ENCODE measurements around the gene SLC24A5. TPM values are rescaled to one million over a fixed set of nuclear protein-coding genes. Genes with fewer than 3 reads are reported as not detected.

SLC24A5 gene
- total RNA-seq, 1 experiment from 2014 or later: not detected

GRCh38 chr15:48132874-48133273, 12.1 kb downstream of the SLC24A5 start:
- no peak overlapping the region for H2BK120ac ChIP-seq (ENCODE audit: low read depth, low read length, poor library complexity, severe bottlenecking)
- H3K4me1 ChIP-seq (ENCODE audit: insufficient read depth, low read length): no peaks in the 10 kb centered on the region; the same call in 1 of the 2 replicates
- no peak overlapping the region for H3T11ph ChIP-seq (ENCODE audit: low read length)
- no peak overlapping the region for H4K91ac ChIP-seq (ENCODE audit: insufficient read length, low read depth, low read length)
- no peaks in the 10 kb centered on the region for H3K9me3 ChIP-seq (ENCODE audit: control insufficient read depth, low read depth, low read length)
- H2AK5ac ChIP-seq (ENCODE audit: insufficient read length, low read length): no peak overlapping the region
- no peak overlapping the region; a peak in 1 of 7 replicates for H3K27ac Mint-ChIP-seq
- WGBS (ENCODE audit: extremely low coverage, insufficient read length, low lambda C conversion rate): no CpG with 5 or more reads among the region's 6 CpGs
- H4K8ac ChIP-seq (replicated peaks; ENCODE audit: insufficient read length, low read depth, low read length): no peak overlapping the region
- no peaks in the 10 kb centered on the region for H3K23me2 ChIP-seq (ENCODE audit: insufficient read length, low read depth, low read length, poor library complexity, severe bottlenecking)
- H2BK12ac ChIP-seq (ENCODE audit: insufficient read length, low read depth, low read length): no peak overlapping the region
- no peaks in the 10 kb centered on the region for H3K27me3 ChIP-seq (ENCODE audit: insufficient read depth, low read length)
- no peak for DNase-seq
- no peaks in the 10 kb centered on the region for H3K27me3 Mint-ChIP-seq (ENCODE audit: low read depth)
- no peak overlapping the region for H3K9ac ChIP-seq (ENCODE audit: extremely low read depth, insufficient read length, low read length)
- no peak overlapping the region for H3K4me2 ChIP-seq (ENCODE audit: insufficient read depth, insufficient read length, low read length)
- H4K20me1 ChIP-seq (ENCODE audit: control insufficient read depth, insufficient read depth, insufficient read length): no peaks in the 10 kb centered on the region
- no peak overlapping the region for H3K4me3 Mint-ChIP-seq
- no peak overlapping the region for H3K14ac ChIP-seq (ENCODE audit: insufficient read depth, low read length)
- H3K23ac ChIP-seq (ENCODE audit: insufficient read length, low read depth, low read length): no peak overlapping the region
- H2AFZ ChIP-seq (ENCODE audit: low read length): no peak overlapping the region
- TF ChIP-seq CTCF (conservative IDR thresholded peaks at IDR 0.05): no peak
- H3K56ac ChIP-seq (ENCODE audit: insufficient read length, low read depth, low read length): no peak overlapping the region
- H3K4me1 Mint-ChIP-seq: peaks cover 12 to 16% of the 10 kb centered on the region in 2 experiments
- H3K79me1 ChIP-seq (ENCODE audit: insufficient read depth, low read depth, low read length, poor library complexity, severe bottlenecking): no peaks in the 10 kb centered on the region
- no peak overlapping the region for H2BK5ac ChIP-seq (ENCODE audit: insufficient read length, low read length)
- H2BK15ac ChIP-seq (ENCODE audit: low read depth, low read length): no peak overlapping the region
- H3K18ac ChIP-seq (ENCODE audit: insufficient read length, low read depth, low read length): no peak overlapping the region
- H2BK20ac ChIP-seq (ENCODE audit: low read depth, low read length, poor library complexity, severe bottlenecking): no peak overlapping the region
- H4K5ac ChIP-seq (ENCODE audit: insufficient read length, low read depth, low read length): no peak overlapping the region
- no peak overlapping the region for H3K4ac ChIP-seq (ENCODE audit: low read depth, low read length)
- H3K36me3 Mint-ChIP-seq (ENCODE audit: insufficient read depth in 1 of 3, low read depth in 3 of 3): no peaks in the 10 kb centered on the region
- H3K27ac ChIP-seq (ENCODE audit: insufficient read length, low read depth, low read length): no peak overlapping the region
- H3K79me2 ChIP-seq (ENCODE audit: insufficient read depth, low read length): no peaks in the 10 kb centered on the region
- no peaks in the 10 kb centered on the region for H3K9me3 Mint-ChIP-seq
